ENCODE measurements around the gene SLC24A3.

Gene SLC24A3

DNA sequence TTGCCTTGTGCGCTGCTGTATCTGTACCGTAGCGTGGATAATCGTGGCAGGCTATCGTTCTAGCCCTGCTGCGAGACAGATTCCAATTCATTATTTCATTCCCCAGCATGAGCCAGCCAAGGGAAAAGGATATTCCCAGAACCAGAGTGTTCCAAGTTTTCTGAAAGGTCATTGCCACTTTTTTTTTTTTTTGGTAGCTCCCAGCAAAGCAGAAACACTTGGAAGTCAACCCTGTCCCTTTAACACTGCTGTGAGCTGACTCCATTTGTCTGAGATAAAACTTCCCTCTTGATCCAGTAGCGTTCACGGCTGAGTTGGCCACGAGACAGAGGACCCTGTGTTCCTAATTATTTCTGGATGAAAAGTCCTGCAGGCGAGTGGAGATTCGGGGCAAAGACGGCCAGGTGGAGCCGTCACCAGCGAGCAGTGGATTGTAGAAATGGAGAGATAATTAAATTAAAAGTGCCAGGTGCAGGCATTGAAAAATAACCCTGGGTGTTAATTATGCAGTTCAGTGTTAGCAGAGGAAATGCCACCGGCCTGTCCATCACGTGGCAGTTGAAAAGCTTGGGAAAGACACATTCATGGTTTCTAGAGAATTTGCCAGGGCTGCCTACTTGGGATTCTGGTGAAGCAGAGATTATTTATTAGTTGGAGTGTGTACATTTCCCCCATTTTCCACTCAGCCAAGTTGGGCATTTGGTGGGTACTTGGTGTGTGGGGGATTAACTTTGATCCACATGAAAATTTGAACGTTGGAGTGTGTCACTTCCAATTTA lies 164.2 kb downstream of the SLC24A3 start:
- no peak for DNase-seq (ENCODE audit: low read depth)
- in situ Hi-C loops (cut with HindIII; ENCODE audit: low sequenced_read_pairs), result no loop called here
- no peak overlapping the region for H3K4me3 ChIP-seq (ENCODE audit: low read depth, low read length)
- TF ChIP-seq, protein P1, sequence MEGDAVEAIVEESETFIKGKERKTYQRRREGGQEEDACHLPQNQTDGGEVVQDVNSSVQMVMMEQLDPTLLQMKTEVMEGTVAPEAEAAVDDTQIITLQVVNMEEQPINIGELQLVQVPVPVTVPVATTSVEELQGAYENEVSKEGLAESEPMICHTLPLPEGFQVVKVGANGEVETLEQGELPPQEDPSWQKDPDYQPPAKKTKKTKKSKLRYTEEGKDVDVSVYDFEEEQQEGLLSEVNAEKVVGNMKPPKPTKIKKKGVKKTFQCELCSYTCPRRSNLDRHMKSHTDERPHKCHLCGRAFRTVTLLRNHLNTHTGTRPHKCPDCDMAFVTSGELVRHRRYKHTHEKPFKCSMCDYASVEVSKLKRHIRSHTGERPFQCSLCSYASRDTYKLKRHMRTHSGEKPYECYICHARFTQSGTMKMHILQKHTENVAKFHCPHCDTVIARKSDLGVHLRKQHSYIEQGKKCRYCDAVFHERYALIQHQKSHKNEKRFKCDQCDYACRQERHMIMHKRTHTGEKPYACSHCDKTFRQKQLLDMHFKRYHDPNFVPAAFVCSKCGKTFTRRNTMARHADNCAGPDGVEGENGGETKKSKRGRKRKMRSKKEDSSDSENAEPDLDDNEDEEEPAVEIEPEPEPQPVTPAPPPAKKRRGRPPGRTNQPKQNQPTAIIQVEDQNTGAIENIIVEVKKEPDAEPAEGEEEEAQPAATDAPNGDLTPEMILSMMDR (IDR thresholded peaks at IDR 0.05; ENCODE audit: low read depth, low read length, missing control alignments), result no peak

DNA sequence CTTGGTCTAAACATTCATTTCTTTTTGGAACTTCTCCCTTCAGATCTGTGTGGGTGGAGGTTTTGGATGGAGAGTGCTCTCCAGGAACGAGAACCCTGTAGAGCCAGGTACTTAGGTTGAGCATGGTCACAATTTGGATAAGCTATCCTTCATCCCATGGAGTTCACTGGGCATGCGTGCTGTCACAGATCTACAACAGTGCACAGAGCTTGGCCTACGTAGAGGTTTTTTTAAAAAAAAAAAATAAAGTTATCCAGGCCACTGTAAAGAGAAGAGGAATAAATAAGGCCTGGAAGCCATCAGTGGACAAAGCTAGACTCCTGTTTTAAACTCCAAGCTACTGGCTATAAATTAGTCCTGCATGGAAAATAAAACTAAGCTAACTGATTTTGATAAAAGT lies 165.6 kb downstream of the SLC24A3 start:
- in situ Hi-C loops (cut with HindIII; ENCODE audit: low sequenced_read_pairs), result no loop called here
- no peak for DNase-seq (ENCODE audit: low read depth)
- H3K4me3 ChIP-seq (ENCODE audit: low read depth, low read length), result no peak overlapping the region
- TF ChIP-seq, protein P1 (IDR thresholded peaks at IDR 0.05; ENCODE audit: low read depth, low read length, missing control alignments), result no peak

DNA sequence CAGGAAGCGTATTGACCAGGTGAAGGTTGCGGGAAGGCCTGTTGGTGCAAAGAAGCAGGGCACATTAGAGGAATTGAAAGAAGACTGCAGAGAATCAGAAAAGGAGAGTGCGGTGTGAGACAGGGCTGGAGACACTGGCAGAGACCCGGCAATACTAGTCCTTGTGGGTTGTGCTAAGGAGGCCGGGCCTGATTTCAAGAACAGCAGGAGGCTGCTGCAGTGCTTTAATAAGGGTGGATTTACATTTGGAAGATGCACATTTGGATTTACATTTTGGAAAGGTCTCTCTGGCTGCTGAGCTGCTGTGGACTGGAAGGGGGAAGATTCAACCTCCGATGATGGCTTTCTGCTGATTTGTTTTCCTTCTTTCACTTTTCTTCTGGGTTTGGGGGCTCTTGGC lies 167.8 kb downstream of the SLC24A3 start:
- in situ Hi-C loops (cut with HindIII; ENCODE audit: low sequenced_read_pairs), result no loop called here
- TF ChIP-seq, protein P1 (IDR thresholded peaks at IDR 0.05; ENCODE audit: low read depth, low read length, missing control alignments), result no peak
- DNase-seq (ENCODE audit: low read depth), result no peak
- H3K4me3 ChIP-seq (ENCODE audit: low read depth, low read length), result no peak overlapping the region

DNA sequence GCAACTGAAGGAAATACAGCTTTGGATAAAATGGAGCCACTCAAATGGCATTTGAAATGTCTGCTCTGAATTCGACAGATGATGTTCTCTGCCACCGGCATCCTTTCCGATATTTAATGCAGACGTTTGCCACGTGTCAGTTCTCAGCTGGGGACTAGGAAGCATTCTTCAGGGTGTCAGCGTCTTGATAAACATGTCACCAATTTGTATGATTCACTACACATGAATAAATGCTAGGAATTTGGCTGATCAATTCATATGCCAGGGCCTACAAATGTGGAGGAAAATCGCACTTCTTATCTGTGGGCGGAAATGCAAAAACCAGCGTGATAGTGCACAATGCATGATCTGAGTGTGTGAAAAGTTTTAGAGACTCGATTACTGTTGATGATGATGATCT lies 169.5 kb downstream of the SLC24A3 start:
- in situ Hi-C loops (cut with HindIII; ENCODE audit: low sequenced_read_pairs), result no loop called here
- DNase-seq (ENCODE audit: low read depth), result no peak
- no peak overlapping the region for H3K4me3 ChIP-seq (ENCODE audit: low read depth, low read length)
- TF ChIP-seq, protein P1 (IDR thresholded peaks at IDR 0.05; ENCODE audit: low read depth, low read length, missing control alignments), result no peak

DNA sequence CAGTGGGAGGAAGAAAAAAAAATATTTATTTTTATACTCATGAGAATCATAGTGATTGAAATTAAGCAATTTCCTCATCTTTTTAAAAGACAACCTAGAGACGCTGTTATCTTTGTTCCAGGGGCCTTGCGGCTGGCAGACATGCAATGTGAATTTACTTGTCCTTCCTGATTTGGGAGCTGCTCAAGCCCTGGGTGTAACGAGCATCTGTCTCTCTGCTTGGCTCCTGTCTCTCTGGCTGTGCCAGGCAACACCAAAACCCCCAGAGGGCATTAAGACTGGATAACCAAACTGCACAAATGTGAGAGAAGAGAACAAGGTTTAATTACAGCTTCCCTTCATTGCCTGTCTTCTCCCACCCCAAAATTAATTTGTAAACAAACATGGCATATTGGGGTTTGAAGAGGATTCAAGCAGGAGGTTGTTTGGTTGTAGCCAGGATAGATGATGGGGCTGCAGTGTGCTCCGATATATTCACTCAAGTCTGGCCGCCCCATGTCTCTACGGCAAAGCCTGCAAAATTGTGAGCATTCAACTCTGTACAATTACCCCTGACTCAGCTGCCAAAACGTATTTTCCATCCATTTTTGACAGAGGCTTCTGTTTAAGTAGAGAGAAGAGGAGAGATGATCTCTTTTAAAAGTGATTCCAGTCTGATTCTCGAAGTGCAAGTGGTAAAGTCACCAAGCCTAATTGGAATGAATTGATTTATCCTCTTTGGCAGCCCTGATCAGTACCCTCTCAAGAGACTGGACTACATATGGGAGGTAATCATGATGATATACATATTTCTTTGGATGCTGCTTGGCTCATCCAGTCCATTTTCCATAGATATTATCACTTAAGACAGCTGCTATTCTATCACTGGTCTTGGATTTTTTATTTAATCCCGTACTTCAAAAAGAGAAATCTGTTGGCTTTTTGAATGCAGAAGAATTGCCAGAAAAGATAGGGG lies 170.2 kb downstream of the SLC24A3 start:
- TF ChIP-seq, protein P1 (IDR thresholded peaks at IDR 0.05; ENCODE audit: low read depth, low read length, missing control alignments), result no peak
- no peak for DNase-seq (ENCODE audit: low read depth)
- no peak overlapping the region for H3K4me3 ChIP-seq (ENCODE audit: low read depth, low read length)
- in situ Hi-C loops (cut with HindIII; ENCODE audit: low sequenced_read_pairs), result no loop called here

DNA sequence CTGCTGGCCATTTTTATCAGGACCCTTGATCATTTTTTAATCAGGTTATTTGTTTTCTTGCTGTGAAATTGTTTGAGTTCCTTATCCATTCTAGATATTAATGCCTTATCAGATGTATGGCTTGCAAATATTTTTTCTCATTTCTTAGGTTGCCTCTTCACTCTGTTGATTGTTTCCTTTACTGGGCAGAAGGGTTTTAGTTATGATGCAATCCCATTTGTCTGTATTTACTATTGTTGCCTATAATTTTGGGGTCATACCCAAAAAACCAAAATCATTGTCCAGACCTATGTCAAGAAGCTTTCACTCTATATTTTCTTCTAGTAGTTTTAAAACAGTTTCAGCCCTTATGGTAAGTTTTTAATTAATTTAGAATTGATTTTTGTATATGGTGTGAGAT lies 172.5 kb downstream of the SLC24A3 start:
- TF ChIP-seq, protein P1 (IDR thresholded peaks at IDR 0.05; ENCODE audit: low read depth, low read length, missing control alignments), result no peak
- in situ Hi-C loops (cut with HindIII; ENCODE audit: low sequenced_read_pairs), result no loop called here

More for the DNA sequence above, 172.5 kb downstream of the SLC24A3 start:
- DNase-seq (ENCODE audit: low read depth), result no peak
- H3K4me3 ChIP-seq (ENCODE audit: low read depth, low read length), result no peak overlapping the region
